ENCODE results near the gene DDB1. TPM values are rescaled to one million over a fixed set of nuclear protein-coding genes. Genes with fewer than 3 reads are reported as not detected.

DDB1 gene
- total RNA-seq, 1 experiment from 2014 or later: 297 TPM

DNA sequence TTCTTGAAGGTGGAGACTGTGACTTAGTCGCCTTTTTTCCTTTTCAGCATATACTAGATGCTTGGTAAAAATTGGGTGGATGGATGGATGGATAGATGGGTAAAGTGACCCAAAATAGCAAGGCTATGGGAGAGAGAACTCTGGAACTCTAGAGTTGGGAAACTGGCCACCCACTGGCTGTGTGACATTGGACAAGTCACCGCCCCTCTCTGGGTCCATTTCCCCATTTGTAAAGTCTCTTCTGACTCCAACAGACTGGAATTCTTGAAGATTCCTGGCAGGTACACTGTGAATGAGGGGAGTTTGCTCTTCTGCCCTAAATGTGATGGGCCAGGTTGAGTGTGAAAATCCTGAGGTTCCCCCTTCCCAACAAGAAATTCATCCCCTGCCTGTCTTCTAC is 8.1 kb upstream of the DDB1 start:
- H2BK15ac ChIP-seq (ENCODE audit: low read depth, low read length): no peak overlapping the region
- WGBS (ENCODE audit: extremely low coverage, insufficient read length, low lambda C conversion rate): no CpG with 5 or more reads among the region's 2 CpGs
- Mint-ChIP-seq H3K27me3 (ENCODE audit: low read depth) (no peaks in the 10 kb centered on the region), H3K9me3 (no peaks in the 10 kb centered on the region; a peak in 1 of 5 replicates), H3K36me3 (ENCODE audit: insufficient read depth in 1 of 3, low read depth in 3 of 3) (peaks cover 4 to 44% (median 38%) of the 10 kb centered on the region in 3 experiments), H3K4me1 (peaks cover 1 to 5% of the 10 kb centered on the region in 2 experiments), H3K27ac (no peak overlapping the region), H3K4me3 (no peak overlapping the region)
- H4K5ac ChIP-seq (ENCODE audit: insufficient read length, low read depth, low read length): no peak overlapping the region
- H3K27me3 ChIP-seq (ENCODE audit: insufficient read depth, low read length): no peaks in the 10 kb centered on the region
- H3K79me2 ChIP-seq (ENCODE audit: insufficient read depth, low read length): no peaks in the 10 kb centered on the region
- no peak overlapping the region for H4K91ac ChIP-seq (ENCODE audit: insufficient read length, low read depth, low read length)
- no peak overlapping the region for H3K14ac ChIP-seq (ENCODE audit: insufficient read depth, low read length)
- H2BK120ac ChIP-seq (ENCODE audit: low read depth, low read length, poor library complexity, severe bottlenecking): no peak overlapping the region
- H3K79me1 ChIP-seq (ENCODE audit: insufficient read depth, low read depth, low read length, poor library complexity, severe bottlenecking): no peaks in the 10 kb centered on the region
- no peak overlapping the region for H3K23ac ChIP-seq (ENCODE audit: insufficient read length, low read depth, low read length)
- H3K9ac ChIP-seq (ENCODE audit: extremely low read depth, insufficient read length, low read length): no peak overlapping the region
- no peak overlapping the region for H3T11ph ChIP-seq (ENCODE audit: low read length)
- no peak overlapping the region for H3K56ac ChIP-seq (ENCODE audit: insufficient read length, low read depth, low read length)
- no peak overlapping the region for H2AFZ ChIP-seq (ENCODE audit: low read length)
- H3K27ac ChIP-seq (ENCODE audit: insufficient read length, low read depth, low read length): no peak overlapping the region
- no peak overlapping the region for H3K18ac ChIP-seq (ENCODE audit: insufficient read length, low read depth, low read length)
- H2BK5ac ChIP-seq (ENCODE audit: insufficient read length, low read length): no peak overlapping the region
- TF ChIP-seq, protein P1, sequence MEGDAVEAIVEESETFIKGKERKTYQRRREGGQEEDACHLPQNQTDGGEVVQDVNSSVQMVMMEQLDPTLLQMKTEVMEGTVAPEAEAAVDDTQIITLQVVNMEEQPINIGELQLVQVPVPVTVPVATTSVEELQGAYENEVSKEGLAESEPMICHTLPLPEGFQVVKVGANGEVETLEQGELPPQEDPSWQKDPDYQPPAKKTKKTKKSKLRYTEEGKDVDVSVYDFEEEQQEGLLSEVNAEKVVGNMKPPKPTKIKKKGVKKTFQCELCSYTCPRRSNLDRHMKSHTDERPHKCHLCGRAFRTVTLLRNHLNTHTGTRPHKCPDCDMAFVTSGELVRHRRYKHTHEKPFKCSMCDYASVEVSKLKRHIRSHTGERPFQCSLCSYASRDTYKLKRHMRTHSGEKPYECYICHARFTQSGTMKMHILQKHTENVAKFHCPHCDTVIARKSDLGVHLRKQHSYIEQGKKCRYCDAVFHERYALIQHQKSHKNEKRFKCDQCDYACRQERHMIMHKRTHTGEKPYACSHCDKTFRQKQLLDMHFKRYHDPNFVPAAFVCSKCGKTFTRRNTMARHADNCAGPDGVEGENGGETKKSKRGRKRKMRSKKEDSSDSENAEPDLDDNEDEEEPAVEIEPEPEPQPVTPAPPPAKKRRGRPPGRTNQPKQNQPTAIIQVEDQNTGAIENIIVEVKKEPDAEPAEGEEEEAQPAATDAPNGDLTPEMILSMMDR (conservative IDR thresholded peaks at IDR 0.05): no peak
- no peaks in the 10 kb centered on the region for H3K23me2 ChIP-seq (ENCODE audit: insufficient read length, low read depth, low read length, poor library complexity, severe bottlenecking)
- no peak overlapping the region for H3K4ac ChIP-seq (ENCODE audit: low read depth, low read length)
- no peak for DNase-seq
- H4K20me1 ChIP-seq (ENCODE audit: control insufficient read depth, insufficient read depth, insufficient read length): no peaks in the 10 kb centered on the region
- no peak overlapping the region for H3K4me2 ChIP-seq (ENCODE audit: insufficient read depth, insufficient read length, low read length)
- no peaks in the 10 kb centered on the region for H3K9me3 ChIP-seq (ENCODE audit: control insufficient read depth, low read depth, low read length)
- no peak overlapping the region for H4K8ac ChIP-seq (replicated peaks; ENCODE audit: insufficient read length, low read depth, low read length)
- no peak overlapping the region for H2AK5ac ChIP-seq (ENCODE audit: insufficient read length, low read length)
- no peak overlapping the region for H2BK12ac ChIP-seq (ENCODE audit: insufficient read length, low read depth, low read length)
- no peak overlapping the region for H2BK20ac ChIP-seq (ENCODE audit: low read depth, low read length, poor library complexity, severe bottlenecking)
- H3K4me1 ChIP-seq (ENCODE audit: insufficient read depth, low read length): no peaks in the 10 kb centered on the region
